Lower leg skin (tissue), 4 donors: ENCODE measurements around the gene IL24. TPM values are rescaled to one million over a fixed set of nuclear protein-coding genes. Genes with fewer than 3 reads are reported as not detected.

Experiments used
- DNase-seq, 2 donors: peaks; one replicate each; pipeline ENCODE4 v3.0.0-alpha.2; 2019; ENCODE audit warnings: low spot score in 2 of 2
- H3K4me3 ChIP-seq: fragments of 200-600 bp; sonication (generic); 2 replicates; pipeline ENCODE4 v1.5.1; 2017; ENCODE audit warnings: mild to moderate bottlenecking, low read depth; ENCODE audit not compliant: poor library complexity, severe bottlenecking
- POLR2A ChIP-seq, 2 donors: fragments of 450-650 bp; IDR thresholded peaks; one replicate each; pipeline ENCODE4 v1.6.1; 2016 to 2017; ENCODE audit warnings: antibody characterized with exemption in 2 of 2, mild to moderate bottlenecking in 1 of 2, moderate library complexity in 1 of 2
- WGBS, 2 donors: methylation state at CpG; one replicate each; pipeline ENCODE4 v1.1.5; 2018; 5-methylcytosine and 5-hydroxymethylcytosine counted together
- intact Hi-C: fragments of 100-400 bp; cut with DNase I; formaldehyde crosslinking; loops from one replicate; pipeline ENCODE4 v1.15.0; 2023; ENCODE audit warnings: low total_unique reads
- total RNA-seq, 4 donors: library from RNA; depleted of rRNA; stranded (reverse); fragments of >200 nt; gene quantifications; one replicate each; pipeline ENCODE4 v1.1.0, GENCODE V29; 2016
- TF ChIP-seq, protein P1 (sequence below), 3 donors: fragments of 450-650 bp; IDR thresholded peaks; one replicate each; pipeline ENCODE4 v1.5.1; 2016; ENCODE audit warnings: antibody characterized with exemption in 3 of 3, mild to moderate bottlenecking in 3 of 3, moderate library complexity in 2 of 3

Gene IL24
- total RNA-seq, 4 donors from 2014 or later, result not detected

DNA sequence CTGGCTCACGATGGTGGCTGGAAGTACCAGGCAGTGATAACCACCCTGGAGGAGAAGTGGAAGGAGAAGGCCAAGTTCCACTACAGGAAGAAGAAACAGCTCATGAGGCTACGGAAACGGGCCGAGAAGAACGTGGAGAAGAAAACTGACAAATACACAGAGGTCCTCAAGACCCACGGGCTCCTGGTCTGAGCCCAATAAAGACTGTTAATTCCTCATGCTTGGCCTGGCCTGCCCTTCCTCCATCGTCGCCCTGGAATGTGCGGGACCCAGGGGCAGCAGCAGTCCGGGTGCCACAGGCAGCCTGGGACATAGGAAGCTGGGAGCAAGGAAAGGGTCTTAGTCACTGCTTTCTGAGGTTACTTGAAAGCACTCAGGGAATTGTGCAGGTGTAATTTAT, 10.8 kb downstream of the IL24 start:
- DNase-seq, result no peak
- 95 to 97% methylated on average over 10 of the region's 10 CpGs for WGBS, 2 donors
- H3K4me3 ChIP-seq, result no peak overlapping the region
- TF ChIP-seq, protein P1, sequence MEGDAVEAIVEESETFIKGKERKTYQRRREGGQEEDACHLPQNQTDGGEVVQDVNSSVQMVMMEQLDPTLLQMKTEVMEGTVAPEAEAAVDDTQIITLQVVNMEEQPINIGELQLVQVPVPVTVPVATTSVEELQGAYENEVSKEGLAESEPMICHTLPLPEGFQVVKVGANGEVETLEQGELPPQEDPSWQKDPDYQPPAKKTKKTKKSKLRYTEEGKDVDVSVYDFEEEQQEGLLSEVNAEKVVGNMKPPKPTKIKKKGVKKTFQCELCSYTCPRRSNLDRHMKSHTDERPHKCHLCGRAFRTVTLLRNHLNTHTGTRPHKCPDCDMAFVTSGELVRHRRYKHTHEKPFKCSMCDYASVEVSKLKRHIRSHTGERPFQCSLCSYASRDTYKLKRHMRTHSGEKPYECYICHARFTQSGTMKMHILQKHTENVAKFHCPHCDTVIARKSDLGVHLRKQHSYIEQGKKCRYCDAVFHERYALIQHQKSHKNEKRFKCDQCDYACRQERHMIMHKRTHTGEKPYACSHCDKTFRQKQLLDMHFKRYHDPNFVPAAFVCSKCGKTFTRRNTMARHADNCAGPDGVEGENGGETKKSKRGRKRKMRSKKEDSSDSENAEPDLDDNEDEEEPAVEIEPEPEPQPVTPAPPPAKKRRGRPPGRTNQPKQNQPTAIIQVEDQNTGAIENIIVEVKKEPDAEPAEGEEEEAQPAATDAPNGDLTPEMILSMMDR (IDR thresholded peaks at IDR 0.05), result no peak
- TF ChIP-seq POLR2A (IDR thresholded peaks at IDR 0.05), result no peak
- intact Hi-C loops, result no loop called here

GRCh38 chr1:206909161-206909882, 12.1 kb downstream of the IL24 start:
- 0 to 1% methylated on average over 39 to 47 of the region's 69 CpGs for WGBS, 2 donors
- intact Hi-C loops, result no loop called here
- peak; percentile 78 to 91 for DNase-seq
- TF ChIP-seq POLR2A (IDR thresholded peaks at IDR 0.05), result no peak
- TF ChIP-seq, protein P1 (IDR thresholded peaks at IDR 0.05), result no peak
- H3K4me3 ChIP-seq, result no peak overlapping the region

GRCh38 chr1:206909883-206910318, 12.7 kb downstream of the IL24 start:
- DNase-seq, result no peak
- WGBS, 2 donors, result 18 to 22% methylated on average over 14 of the region's 14 CpGs
- TF ChIP-seq POLR2A (IDR thresholded peaks at IDR 0.05), result no peak
- TF ChIP-seq, protein P1 (IDR thresholded peaks at IDR 0.05), result no peak
- H3K4me3 ChIP-seq, result no peak overlapping the region
- intact Hi-C loops, result loop anchor here (10.0 kb wide), 3 partner anchors 185 to 425 kb away; no protein-coding TSS in a partner anchor

GRCh38 chr1:206911064-206911663, 13.9 kb downstream of the IL24 start:
- no peak for DNase-seq
- TF ChIP-seq POLR2A (IDR thresholded peaks at IDR 0.05), result no peak
- TF ChIP-seq, protein P1 (IDR thresholded peaks at IDR 0.05), result no peak
- intact Hi-C loops, result loop anchor here (10.0 kb wide), 3 partner anchors 186 to 426 kb away; no protein-coding TSS in a partner anchor
- no peak overlapping the region for H3K4me3 ChIP-seq
- 0 to 2% methylated on average over 1 of the region's 1 CpG for WGBS, 2 donors

GRCh38 chr1:206912445-206913095, 15.3 kb downstream of the IL24 start:
- WGBS, 2 donors, result 19% methylated on average over 7 of the region's 7 CpGs
- intact Hi-C loops, result loop anchor here (10.0 kb wide), 3 partner anchors 188 to 428 kb away; no protein-coding TSS in a partner anchor
- peak; percentile 74 to 90 for DNase-seq
- H3K4me3 ChIP-seq, result no peak overlapping the region
- no peak for TF ChIP-seq POLR2A (IDR thresholded peaks at IDR 0.05)
- TF ChIP-seq, protein P1 (IDR thresholded peaks at IDR 0.05), result peak in 1 of 3 donors; percentile 63
